OCI-LY7 (cell line): ENCODE results near the gene PTPN21.

Source experiments
- CTCF ChIP-seq: fragments of 200-600 bp; sonication (generic); conservative IDR thresholded peaks from 2 replicates; pipeline ENCODE4 v1.5.1; 2014; ENCODE audit warnings: mild to moderate bottlenecking, antibody characterized with exemption, low read length, moderate library complexity, mixed read lengths
- EZH2phosphoT487 ChIP-seq: fragments of 200-600 bp; sonication (generic); IDR thresholded peaks from 2 replicates; pipeline ENCODE4 v1.6.1; 2018; ENCODE audit warnings: low read depth, borderline replicate concordance, mild to moderate bottlenecking, mixed run types, antibody characterized with exemption, low read length, moderate library complexity, mixed read lengths

GRCh38 chr14:88576222-88576621 is 21.4 kb upstream of the PTPN21 start:
- TF ChIP-seq CTCF (no peak), EZH2phosphoT487 (no peak)
